ENCODE data around the gene PRPF40B.

The PRPF40B gene

DNA sequence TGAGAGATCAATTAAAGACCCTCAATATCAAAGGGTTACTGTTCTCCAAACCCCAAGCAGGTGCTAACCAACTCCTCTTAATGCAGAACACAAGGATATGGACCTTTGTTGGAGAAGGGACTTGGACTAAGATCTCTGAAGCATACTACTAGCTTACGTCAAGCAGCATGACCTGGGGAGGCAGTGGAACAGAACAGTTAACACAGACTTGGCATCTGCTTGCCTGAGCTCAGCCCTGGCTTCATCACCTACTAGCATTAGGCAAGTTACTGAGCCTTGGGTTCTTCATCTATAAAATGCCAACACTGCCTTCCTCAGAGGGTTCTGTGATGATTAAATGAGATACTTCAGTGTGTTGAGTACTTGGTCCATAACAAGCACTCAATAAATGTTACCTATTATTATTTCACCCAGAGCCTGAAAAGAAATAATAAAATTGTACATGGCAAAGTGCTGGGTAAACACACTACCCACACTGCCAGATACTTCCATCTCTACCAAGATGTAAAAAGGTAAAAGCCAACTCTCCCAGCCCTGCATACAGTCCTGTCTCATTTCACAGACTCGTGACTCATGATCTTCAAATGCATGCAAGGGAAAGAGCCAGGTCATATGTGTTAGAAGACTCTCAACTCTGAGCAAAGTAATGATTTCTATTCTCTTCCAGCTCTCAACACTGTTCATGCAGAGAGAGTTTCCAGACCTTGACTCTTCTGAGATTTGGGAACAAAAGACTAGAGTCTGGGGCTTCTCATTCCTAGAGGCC, 44.1 kb downstream of the PRPF40B start:
- TF ChIP-seq, protein P1, sequence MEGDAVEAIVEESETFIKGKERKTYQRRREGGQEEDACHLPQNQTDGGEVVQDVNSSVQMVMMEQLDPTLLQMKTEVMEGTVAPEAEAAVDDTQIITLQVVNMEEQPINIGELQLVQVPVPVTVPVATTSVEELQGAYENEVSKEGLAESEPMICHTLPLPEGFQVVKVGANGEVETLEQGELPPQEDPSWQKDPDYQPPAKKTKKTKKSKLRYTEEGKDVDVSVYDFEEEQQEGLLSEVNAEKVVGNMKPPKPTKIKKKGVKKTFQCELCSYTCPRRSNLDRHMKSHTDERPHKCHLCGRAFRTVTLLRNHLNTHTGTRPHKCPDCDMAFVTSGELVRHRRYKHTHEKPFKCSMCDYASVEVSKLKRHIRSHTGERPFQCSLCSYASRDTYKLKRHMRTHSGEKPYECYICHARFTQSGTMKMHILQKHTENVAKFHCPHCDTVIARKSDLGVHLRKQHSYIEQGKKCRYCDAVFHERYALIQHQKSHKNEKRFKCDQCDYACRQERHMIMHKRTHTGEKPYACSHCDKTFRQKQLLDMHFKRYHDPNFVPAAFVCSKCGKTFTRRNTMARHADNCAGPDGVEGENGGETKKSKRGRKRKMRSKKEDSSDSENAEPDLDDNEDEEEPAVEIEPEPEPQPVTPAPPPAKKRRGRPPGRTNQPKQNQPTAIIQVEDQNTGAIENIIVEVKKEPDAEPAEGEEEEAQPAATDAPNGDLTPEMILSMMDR (conservative IDR thresholded peaks at IDR 0.05; ENCODE audit: low read depth, low read length): no peak
- H3K4me3 ChIP-seq (ENCODE audit: low read length): no peak overlapping the region
- no peak for DNase-seq (ENCODE audit: low read depth)

DNA sequence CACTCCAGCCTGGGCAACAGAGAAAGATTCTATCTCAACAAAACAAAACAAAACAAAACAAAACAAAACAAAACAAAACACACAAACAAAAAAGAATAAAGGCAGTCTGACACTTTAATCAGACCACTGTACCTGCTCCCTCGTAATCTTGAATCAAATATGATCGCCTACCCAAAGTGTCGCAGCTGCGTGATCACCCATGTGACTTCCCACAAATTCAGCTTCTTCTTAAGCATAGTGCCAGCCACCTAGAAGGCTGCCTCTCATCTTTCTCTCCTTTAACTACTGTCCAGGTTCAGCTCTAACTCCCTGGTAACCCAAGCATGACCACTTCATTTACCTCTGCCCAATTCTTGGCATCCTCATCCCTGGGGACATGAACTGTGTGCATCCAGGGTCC, 46.4 kb downstream of the PRPF40B start:
- no peak for DNase-seq (ENCODE audit: low read depth)
- H3K4me3 ChIP-seq (ENCODE audit: low read length): no peak overlapping the region
- TF ChIP-seq, protein P1 (conservative IDR thresholded peaks at IDR 0.05; ENCODE audit: low read depth, low read length): no peak

DNA sequence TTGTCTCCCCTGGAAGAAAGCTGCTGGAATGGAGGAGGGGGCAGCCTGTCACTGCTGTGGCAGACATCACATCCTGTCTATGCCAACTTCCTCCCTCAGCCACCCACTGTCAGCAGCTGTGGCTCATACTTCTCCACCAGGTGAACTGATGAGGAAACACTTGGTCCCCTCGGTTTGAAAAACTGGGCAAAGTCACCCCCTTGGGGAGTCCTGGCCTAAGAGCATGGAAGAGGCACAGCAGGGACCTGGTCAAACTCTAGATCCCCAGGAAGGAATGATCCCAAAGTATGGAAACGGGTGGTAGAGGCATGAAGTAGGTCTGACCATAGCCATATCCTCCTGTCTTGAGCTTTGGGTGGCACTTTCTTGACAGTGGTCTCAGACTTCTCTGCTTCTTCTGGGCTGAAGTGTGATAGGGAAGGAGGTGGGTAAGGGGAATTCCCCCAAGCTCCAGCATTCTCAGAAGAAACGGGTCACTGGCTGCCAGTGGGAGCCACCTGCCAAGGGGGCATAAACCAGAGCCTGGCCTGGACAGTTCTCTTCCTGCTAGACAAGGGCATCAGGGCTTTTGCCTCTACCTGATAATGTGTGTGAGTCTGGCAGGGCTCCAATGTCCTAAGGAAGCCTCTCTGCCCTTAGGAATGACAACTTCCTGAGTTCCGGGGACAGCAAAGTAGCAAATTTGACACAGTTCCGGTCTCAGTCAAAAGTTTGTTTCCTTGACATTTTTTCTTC, 47.8 kb downstream of the PRPF40B start:
- TF ChIP-seq, protein P1 (conservative IDR thresholded peaks at IDR 0.05; ENCODE audit: low read depth, low read length): no peak
- no peak for DNase-seq (ENCODE audit: low read depth)
- no peak overlapping the region for H3K4me3 ChIP-seq (ENCODE audit: low read length)

DNA sequence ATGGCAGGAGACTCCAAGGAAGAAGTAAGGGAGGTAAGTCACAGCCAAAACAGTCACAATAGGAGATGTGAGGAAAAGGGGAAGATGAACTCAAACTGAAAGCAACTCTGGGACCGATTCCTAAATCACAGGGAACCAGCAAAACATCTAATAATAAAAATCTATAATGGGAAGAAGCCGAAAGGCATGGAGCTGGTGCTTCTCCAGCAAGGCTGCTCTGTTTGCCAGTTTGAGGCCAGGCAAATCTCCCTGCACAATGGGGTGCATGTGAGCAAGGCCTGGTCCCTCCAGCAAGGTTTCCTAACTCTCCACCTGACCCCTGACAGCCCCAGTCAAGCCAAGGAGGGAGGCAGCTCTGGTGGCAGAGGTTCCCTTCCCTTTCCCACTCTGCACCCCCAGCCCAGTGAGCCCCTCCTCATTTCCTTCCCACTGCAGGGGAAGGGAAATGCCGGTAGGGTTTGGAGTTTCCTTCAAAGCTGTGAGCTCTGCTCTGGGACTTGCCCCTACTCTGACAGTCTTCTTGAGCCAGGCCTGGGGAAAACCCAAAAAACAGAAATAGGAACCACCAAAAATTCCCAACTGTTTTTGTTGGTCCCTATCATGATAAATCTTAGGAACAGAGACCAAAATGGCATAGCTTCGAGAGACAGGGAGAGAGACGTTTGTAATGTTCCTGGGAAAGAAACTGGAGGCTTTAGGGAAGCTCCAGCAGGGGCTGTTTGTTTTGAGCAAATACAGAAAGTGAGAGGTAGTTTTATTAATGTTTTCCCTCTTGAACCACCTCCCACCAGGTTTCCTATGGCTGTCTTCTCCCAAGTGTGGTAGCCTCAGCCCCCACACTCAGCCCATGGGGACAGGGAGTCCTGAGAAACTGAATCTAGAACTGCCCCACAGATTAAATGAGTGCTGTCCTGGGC, 49.2 kb downstream of the PRPF40B start:
- TF ChIP-seq, protein P1 (conservative IDR thresholded peaks at IDR 0.05; ENCODE audit: low read depth, low read length): no peak
- DNase-seq (ENCODE audit: low read depth): no peak
- no peak overlapping the region for H3K4me3 ChIP-seq (ENCODE audit: low read length)

DNA sequence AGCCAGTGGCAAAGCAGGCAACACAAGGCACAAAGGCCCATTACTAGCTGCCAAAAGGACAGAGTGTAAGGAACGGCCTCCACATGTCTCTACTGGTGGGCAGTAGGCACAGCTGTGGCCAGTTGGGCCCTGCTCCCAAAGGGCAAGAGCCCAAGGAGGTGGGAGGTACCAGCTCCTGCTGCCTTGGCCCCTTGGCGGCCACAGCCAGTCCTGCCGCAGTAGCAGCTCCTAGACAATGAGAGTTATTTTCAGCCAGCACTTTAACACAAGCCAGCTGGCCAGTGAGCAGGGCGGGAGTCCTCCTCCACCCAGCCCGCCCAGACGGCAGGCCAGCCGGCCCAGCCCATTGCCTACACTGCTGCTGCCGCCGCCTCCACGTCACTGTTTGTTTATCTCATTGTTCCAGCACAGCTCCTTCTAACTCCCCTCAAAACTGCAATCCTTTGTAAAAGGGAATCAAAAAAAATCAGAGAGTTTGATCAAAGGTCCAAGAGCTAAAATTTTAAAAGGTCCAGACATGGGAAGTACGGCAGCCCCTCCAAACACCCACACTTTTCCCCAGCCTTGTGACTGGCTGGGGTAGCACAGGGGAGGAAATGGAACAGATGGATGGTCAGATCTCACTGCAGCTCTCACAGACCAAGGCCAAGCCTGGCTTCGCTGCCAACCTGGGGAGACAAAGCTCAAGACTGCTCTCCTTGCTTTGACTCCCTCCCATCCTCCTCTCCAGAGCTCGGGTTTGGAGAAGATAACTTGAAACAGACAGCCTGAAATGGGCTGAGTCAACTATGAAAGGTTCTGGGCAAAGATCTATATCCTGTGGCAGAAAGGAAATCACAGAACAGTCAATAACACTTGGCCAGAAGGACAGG, 50.3 kb downstream of the PRPF40B start:
- peak; percentile 71 for DNase-seq (ENCODE audit: low read depth)
- H3K4me3 ChIP-seq (ENCODE audit: low read length): no peak overlapping the region
- TF ChIP-seq, protein P1 (conservative IDR thresholded peaks at IDR 0.05; ENCODE audit: low read depth, low read length): peak; percentile 16

DNA sequence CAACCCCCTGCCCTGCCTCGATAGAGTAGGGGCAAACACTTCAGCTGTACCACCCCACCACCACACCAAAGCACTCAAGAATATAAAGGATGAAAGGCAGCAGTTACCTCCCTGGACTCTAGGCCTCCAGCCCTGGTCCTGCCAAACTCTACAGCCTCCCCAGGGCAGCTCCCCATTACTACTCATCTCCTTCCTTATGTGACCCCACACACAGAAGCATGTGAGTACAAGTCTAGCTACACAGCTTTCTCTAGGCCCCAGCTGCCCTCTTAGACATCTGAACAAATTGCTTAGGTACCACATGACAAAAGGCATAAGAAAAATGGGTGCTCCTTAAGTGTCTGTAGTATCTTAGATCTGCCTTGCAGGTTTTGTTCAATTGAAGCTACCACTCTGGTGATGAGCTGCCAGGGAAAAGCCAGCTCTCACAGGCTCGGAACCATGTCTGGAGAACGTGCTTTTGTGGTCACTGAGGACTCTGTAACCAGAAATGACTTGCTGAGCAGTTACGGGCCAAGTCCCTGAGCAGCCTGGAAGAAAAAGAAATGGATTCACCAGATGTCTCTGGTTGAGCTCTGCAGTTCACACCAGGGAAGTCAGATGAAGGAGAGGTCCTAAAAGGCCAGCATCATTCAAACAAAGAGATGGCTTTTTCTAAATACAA, 51.1 kb downstream of the PRPF40B start:
- no peak for DNase-seq (ENCODE audit: low read depth)

More for the DNA sequence above, 51.1 kb downstream of the PRPF40B start:
- TF ChIP-seq, protein P1 (conservative IDR thresholded peaks at IDR 0.05; ENCODE audit: low read depth, low read length): no peak
- no peak overlapping the region for H3K4me3 ChIP-seq (ENCODE audit: low read length)

Data from retinal pigment epithelial cell (primary cell).